Neutrophil (primary cell): ENCODE measurements around the gene C20orf144.

Experiments used
- H3K27ac ChIP-seq: fragments of 200-600 bp; sonication (generic); 2 replicates; pipeline ENCODE4 v1.5.1; 2016; ENCODE audit warnings: mild to moderate bottlenecking, moderate library complexity
- H3K27me3 ChIP-seq: fragments of 200-600 bp; sonication (generic); 2 replicates; pipeline ENCODE4 v1.6.0; 2016; ENCODE audit warnings: mild to moderate bottlenecking
- H3K36me3 ChIP-seq: fragments of 200-600 bp; sonication (generic); 2 replicates; pipeline ENCODE4 v1.5.1; 2017
- H3K4me1 ChIP-seq, 2 experiments: fragments of 200-600 bp in 1 of 2; sonication (generic) in 1 of 2; 1 replicate in 1 of 2; 2 replicates in 1 of 2; pipeline versions ENCODE4 v1.5.1 to v1.6.1; 2013 to 2016; ENCODE audit warnings: low read depth in 1 of 2, low read length in 1 of 2, mild to moderate bottlenecking in 1 of 2, moderate library complexity in 1 of 2; ENCODE audit not compliant: control insufficient read depth in 1 of 2, insufficient read depth in 1 of 2
- H3K4me3 ChIP-seq, 2 experiments: fragments of 200-600 bp in 1 of 2; sonication (generic) in 1 of 2; 1 replicate in 1 of 2; 2 replicates in 1 of 2; pipeline ENCODE4 v1.5.1; 2013 to 2016; ENCODE audit warnings: low read depth in 1 of 2, low read length in 1 of 2, mild to moderate bottlenecking in 1 of 2, moderate library complexity in 1 of 2
- H3K9me3 ChIP-seq: fragments of 200-600 bp; sonication (generic); 2 replicates; pipeline ENCODE4 v1.5.1; 2016
- TF ChIP-seq, protein P1 (sequence below): fragments of 200-600 bp; sonication (generic); IDR thresholded peaks from 2 replicates; pipeline ENCODE4 v1.5.1; 2016; ENCODE audit warnings: antibody characterized with exemption

Gene C20orf144

DNA sequence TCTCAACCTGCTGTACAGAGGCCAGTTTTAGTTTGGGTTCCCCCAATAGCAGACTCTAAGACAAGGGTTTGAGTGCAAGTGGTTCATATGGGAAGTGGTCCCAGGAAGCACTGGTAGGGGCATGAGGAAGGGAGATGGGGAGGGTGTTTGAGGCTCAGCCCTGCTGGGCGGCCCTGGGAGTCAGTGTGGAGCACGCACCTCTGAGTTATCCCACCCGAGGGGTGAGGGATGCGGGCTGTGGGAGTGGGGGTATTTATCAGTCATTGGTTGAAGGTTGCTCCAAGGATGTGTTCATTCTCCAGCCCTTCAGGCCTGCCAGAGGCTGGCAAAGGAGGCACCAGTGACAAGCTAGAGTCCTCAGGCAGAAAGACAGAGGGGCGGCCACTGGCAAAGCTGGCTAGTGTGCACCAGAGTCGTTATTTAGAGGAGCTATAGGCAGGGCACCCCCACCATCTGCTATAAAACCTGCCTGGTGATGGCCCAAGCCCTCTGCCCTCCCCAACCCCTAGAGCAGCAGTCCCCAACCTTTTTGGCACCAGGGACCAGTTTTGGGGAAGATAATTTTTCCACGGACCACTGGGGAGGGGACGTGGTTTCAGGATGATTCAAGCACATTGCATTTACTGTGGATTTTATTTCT lies 41.5 kb downstream of the C20orf144 start:
- no peaks in the 10 kb centered on the region for H3K27me3 ChIP-seq
- no peaks in the 10 kb centered on the region for H3K4me1 ChIP-seq
- H3K36me3 ChIP-seq = peaks cover 30% of the 10 kb centered on the region
- no peaks in the 10 kb centered on the region for H3K9me3 ChIP-seq
- no peak overlapping the region for H3K4me3 ChIP-seq
- TF ChIP-seq, protein P1, sequence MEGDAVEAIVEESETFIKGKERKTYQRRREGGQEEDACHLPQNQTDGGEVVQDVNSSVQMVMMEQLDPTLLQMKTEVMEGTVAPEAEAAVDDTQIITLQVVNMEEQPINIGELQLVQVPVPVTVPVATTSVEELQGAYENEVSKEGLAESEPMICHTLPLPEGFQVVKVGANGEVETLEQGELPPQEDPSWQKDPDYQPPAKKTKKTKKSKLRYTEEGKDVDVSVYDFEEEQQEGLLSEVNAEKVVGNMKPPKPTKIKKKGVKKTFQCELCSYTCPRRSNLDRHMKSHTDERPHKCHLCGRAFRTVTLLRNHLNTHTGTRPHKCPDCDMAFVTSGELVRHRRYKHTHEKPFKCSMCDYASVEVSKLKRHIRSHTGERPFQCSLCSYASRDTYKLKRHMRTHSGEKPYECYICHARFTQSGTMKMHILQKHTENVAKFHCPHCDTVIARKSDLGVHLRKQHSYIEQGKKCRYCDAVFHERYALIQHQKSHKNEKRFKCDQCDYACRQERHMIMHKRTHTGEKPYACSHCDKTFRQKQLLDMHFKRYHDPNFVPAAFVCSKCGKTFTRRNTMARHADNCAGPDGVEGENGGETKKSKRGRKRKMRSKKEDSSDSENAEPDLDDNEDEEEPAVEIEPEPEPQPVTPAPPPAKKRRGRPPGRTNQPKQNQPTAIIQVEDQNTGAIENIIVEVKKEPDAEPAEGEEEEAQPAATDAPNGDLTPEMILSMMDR = no peak
- no peak overlapping the region for H3K27ac ChIP-seq

DNA sequence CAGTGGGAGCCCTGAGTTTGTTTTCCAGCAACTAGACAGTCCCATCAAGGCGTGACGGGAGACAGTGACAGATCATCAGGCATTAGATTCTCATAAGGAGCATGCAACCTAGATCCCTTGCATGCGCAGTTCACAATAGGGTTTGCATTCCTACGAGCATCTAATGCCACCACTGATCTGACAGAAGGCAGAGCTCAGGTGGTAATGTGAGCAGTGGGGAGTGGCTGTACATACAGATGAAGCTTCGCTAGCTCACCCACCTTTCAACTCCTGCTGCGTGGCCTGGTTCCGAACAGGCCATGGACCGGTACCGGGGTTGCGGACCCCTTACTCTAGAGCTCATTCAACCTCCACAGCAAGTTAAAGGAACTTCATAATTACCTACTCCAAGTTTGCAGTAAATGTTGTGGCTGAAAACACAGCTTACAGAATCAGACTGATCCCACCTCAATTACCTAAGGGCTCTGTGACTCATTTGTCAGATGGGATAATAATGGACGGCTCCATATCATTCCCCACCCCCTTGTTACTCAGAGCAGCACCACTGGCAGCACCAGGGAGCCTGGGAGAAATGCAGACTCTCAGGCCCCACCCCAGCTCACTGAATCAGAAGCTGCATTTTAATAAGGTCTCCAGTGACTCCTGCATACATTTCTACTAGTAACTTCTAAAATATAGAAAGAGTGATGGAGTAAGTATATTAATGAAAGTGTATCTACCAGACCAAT lies 42.2 kb downstream of the C20orf144 start:
- no peak overlapping the region for H3K27ac ChIP-seq
- H3K9me3 ChIP-seq = no peaks in the 10 kb centered on the region
- peaks cover 30% of the 10 kb centered on the region for H3K36me3 ChIP-seq
- H3K4me1 ChIP-seq = no peaks in the 10 kb centered on the region
- H3K27me3 ChIP-seq = no peaks in the 10 kb centered on the region
- TF ChIP-seq, protein P1 = no peak
- no peak overlapping the region for H3K4me3 ChIP-seq

DNA sequence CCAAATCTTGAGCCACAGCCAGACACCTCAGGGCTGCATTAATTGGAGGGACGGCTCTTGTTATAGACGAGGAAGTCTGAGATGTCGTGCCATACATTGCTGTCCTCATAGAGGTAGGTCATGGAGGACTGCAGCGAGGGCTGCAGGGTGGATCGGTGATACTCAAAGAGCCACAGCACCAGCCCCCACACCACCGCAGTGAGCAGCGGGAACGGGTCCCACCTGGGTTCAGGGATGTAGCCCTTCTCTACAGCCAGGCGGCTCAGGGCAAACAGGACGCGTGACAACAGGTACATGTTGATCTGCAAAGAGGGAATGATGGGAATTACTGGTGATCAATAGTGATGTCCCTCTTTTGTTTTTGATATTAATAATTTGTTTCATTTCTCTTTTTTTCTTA lies 45.5 kb downstream of the C20orf144 start:
- peaks cover 48% of the 10 kb centered on the region for H3K36me3 ChIP-seq
- H3K27me3 ChIP-seq = no peaks in the 10 kb centered on the region
- TF ChIP-seq, protein P1 = no peak
- H3K4me1 ChIP-seq = no peaks in the 10 kb centered on the region
- no peak overlapping the region for H3K4me3 ChIP-seq
- no peaks in the 10 kb centered on the region for H3K9me3 ChIP-seq
- H3K27ac ChIP-seq = no peak overlapping the region

DNA sequence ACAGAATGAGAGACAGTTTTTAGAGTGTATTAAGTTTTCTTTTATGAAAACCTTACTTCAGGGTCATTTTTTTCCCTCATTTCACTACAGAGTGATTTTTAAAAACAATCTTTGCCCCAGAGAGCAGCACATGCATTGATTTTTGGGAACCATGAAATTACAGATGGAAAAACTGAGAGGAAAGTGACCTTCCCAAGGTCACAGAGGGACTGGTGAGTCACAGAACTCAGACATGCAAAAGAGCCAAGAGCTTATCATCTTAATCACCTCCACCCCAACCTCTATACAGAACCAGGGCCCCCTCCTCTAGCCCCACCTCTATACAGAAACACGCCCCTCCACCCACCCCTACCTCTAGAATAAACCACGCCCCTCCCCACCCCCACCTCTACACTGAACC lies 47.3 kb downstream of the C20orf144 start:
- no peak overlapping the region for H3K27ac ChIP-seq
- H3K4me1 ChIP-seq = no peaks in the 10 kb centered on the region
- H3K4me3 ChIP-seq = no peak overlapping the region
- TF ChIP-seq, protein P1 = no peak
- peaks cover 56% of the 10 kb centered on the region for H3K36me3 ChIP-seq
- no peaks in the 10 kb centered on the region for H3K27me3 ChIP-seq
- H3K9me3 ChIP-seq = no peaks in the 10 kb centered on the region

DNA sequence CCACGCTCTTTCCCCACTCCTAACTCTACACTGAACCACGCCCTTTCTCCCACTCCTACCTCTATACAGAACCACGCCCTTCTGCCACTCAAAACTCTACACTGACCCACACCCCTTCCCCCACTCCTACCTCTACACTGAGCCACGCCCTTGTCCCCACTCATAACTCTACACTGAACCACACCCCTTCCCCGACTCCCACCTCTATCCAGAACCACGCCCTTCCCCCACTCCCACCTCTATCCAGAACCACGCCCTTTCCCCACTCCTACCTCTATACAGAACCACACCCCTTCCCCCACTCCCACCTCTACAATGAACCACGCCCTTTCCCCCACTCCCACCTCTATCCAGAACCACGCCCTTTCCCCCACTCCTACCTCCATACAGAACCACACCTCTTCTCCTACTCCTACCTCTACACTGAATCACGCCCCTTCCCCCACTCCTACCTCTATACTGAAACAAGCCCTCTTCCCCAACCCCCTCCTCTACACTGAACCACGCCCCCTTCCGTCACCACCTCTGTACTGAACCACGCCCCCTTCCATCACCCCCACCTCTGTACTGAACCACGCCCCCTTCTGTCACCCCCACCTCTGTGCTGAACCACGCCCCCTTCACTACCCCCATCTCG lies 47.9 kb downstream of the C20orf144 start:
- no peaks in the 10 kb centered on the region for H3K4me1 ChIP-seq
- H3K27me3 ChIP-seq = no peaks in the 10 kb centered on the region
- TF ChIP-seq, protein P1 = no peak
- no peaks in the 10 kb centered on the region for H3K9me3 ChIP-seq
- no peak overlapping the region for H3K4me3 ChIP-seq
- H3K36me3 ChIP-seq = peaks cover 59% of the 10 kb centered on the region
- H3K27ac ChIP-seq = no peak overlapping the region
